ENCODE measurements around the gene MRPL10.

The MRPL10 gene

DNA sequence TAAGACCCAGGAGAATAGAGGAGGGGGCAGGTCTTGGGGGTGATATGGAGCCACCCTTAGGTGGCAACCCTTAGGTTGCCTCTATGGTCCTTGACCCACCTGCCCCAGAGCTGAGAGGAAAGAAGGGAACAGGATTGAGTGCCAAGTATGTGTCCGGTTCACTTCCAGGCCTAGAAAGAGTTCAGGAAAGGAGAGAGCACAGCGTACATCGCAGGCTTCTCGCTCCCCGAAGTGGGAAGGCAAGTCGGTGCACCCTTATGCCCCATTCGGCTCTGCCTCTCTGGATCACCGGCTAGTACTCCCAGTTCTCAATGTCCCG is 19.0 kb upstream of the MRPL10 start:
- Histone ChIP-seq H3K4me2 (ENCODE audit: low read depth, low read length, poor library complexity, severe bottlenecking) (no peak overlapping the region), H4K20me1 (ENCODE audit: insufficient read depth, low read length, poor library complexity, severe bottlenecking) (no peaks in the 10 kb centered on the region), H3F3A (ENCODE audit: low read depth) (no peaks in the 10 kb centered on the region), H3K9me2 (replicated peaks; ENCODE audit: low read depth, low read length) (no peaks in the 10 kb centered on the region), H3K9me3 (ENCODE audit: insufficient read depth, low read depth, low read length) (no peaks in the 10 kb centered on the region), H3K79me2 (ENCODE audit: insufficient read depth, low read length) (no peaks in the 10 kb centered on the region), H2AFZ (ENCODE audit: low read length) (no peak overlapping the region), H3K36me3 (ENCODE audit: insufficient read depth, low read length) (no peaks in the 10 kb centered on the region), H3K9ac (ENCODE audit: low read depth, low read length, poor library complexity, severe bottlenecking) (no peak overlapping the region), H3K4me1 (ENCODE audit: insufficient read depth, low read length, poor library complexity, severe bottlenecking) (no peaks in the 10 kb centered on the region), H3K4me3 (ENCODE audit: low read length, poor library complexity, severe bottlenecking) (no peak overlapping the region), H3K27me3 (ENCODE audit: insufficient read depth, low read length, poor library complexity, severe bottlenecking) (peaks cover 14% of the 10 kb centered on the region)
- TF ChIP-seq, protein P1, sequence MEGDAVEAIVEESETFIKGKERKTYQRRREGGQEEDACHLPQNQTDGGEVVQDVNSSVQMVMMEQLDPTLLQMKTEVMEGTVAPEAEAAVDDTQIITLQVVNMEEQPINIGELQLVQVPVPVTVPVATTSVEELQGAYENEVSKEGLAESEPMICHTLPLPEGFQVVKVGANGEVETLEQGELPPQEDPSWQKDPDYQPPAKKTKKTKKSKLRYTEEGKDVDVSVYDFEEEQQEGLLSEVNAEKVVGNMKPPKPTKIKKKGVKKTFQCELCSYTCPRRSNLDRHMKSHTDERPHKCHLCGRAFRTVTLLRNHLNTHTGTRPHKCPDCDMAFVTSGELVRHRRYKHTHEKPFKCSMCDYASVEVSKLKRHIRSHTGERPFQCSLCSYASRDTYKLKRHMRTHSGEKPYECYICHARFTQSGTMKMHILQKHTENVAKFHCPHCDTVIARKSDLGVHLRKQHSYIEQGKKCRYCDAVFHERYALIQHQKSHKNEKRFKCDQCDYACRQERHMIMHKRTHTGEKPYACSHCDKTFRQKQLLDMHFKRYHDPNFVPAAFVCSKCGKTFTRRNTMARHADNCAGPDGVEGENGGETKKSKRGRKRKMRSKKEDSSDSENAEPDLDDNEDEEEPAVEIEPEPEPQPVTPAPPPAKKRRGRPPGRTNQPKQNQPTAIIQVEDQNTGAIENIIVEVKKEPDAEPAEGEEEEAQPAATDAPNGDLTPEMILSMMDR (conservative IDR thresholded peaks at IDR 0.05; ENCODE audit: low read length), result no peak
- no peak for TF ChIP-seq EZH2phosphoT487 (IDR thresholded peaks at IDR 0.05; ENCODE audit: borderline replicate concordance)

DNA sequence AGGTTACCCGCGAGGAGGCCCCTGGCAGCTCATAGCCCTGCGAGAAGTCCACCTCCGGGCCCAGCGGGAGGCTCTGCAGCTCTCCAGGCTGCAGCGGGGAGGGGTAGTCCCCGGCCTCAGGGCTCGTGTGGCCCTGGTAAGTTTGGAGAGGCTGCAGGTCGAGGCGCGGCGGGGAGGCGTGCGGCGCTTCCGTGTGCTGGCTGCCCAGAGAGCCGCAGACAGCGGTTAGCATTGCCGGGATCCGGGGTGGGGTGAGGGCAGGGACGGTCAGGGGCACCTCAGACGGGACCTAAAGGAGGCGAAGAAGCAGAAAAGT is 16.8 kb upstream of the MRPL10 start:
- Histone ChIP-seq H3F3A (ENCODE audit: low read depth) (no peaks in the 10 kb centered on the region), H3K9me2 (replicated peaks; ENCODE audit: low read depth, low read length) (no peaks in the 10 kb centered on the region), H3K79me2 (ENCODE audit: insufficient read depth, low read length) (no peaks in the 10 kb centered on the region), H3K9me3 (ENCODE audit: insufficient read depth, low read depth, low read length) (no peaks in the 10 kb centered on the region), H3K27me3 (ENCODE audit: insufficient read depth, low read length, poor library complexity, severe bottlenecking) (peaks cover 11% of the 10 kb centered on the region), H4K20me1 (ENCODE audit: insufficient read depth, low read length, poor library complexity, severe bottlenecking) (no peaks in the 10 kb centered on the region), H3K36me3 (ENCODE audit: insufficient read depth, low read length) (no peaks in the 10 kb centered on the region), H2AFZ (ENCODE audit: low read length) (no peak overlapping the region), H3K4me1 (ENCODE audit: insufficient read depth, low read length, poor library complexity, severe bottlenecking) (peaks cover 4% of the 10 kb centered on the region), H3K4me2 (ENCODE audit: low read depth, low read length, poor library complexity, severe bottlenecking) (no peak overlapping the region), H3K9ac (ENCODE audit: low read depth, low read length, poor library complexity, severe bottlenecking) (no peak overlapping the region), H3K4me3 (ENCODE audit: low read length, poor library complexity, severe bottlenecking) (no peak overlapping the region)
- TF ChIP-seq EZH2phosphoT487 (IDR thresholded peaks at IDR 0.05; ENCODE audit: borderline replicate concordance), result no peak
- TF ChIP-seq, protein P1 (conservative IDR thresholded peaks at IDR 0.05; ENCODE audit: low read length), result no peak

DNA sequence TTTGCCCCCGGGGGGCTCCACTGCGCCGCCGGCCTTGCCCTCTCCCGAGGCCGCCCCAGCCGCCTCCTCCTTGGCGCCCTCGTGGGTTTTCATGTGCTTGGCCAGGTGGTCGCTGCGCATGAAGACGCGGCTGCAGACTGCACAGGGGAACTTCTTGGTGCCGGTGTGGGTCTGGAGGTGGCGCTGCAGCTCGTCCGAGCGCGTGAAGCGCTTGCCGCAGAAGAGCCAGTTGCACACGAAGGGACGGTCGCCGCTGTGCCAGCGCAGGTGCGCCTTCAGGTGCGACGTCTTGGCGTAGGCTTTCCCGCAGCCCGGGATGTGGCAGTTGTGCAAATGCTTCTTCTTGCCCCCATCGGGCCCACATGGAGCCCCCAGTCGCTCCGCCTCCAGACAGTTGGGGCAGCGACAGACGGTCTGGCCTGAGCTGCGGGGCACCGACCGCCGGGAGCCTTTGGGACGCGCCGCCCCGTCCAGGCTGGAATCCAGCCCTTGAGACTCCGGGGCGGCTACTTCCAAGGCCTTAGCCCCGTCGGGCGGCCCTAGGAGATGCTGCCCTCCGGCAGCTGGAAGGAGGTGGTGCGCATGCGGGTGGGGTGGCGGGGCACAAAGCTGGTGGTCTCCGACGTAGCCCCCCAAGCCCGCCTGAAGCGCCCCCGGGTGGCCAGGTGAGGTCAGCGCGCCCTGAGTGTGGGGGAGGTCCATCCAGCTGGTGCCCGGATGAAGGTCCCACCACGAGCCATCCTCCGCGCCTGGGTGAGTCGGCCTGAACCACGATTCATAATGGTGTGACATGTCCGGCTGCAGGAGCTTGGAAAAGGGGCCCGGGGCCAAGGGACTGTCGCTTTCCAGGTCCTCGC is 16.2 kb upstream of the MRPL10 start:
- no peaks in the 10 kb centered on the region for H3K79me2 ChIP-seq (ENCODE audit: insufficient read depth, low read length)
- TF ChIP-seq EZH2phosphoT487 (IDR thresholded peaks at IDR 0.05; ENCODE audit: borderline replicate concordance), result no peak
- TF ChIP-seq, protein P1 (conservative IDR thresholded peaks at IDR 0.05; ENCODE audit: low read length), result peak; percentile 29; the same call in 1 of the 2 replicates
- no peaks in the 10 kb centered on the region for H3F3A ChIP-seq (ENCODE audit: low read depth)
- H3K27me3 ChIP-seq (ENCODE audit: insufficient read depth, low read length, poor library complexity, severe bottlenecking), result peaks cover 5% of the 10 kb centered on the region
- H3K4me2 ChIP-seq (ENCODE audit: low read depth, low read length, poor library complexity, severe bottlenecking), result no peak overlapping the region
- H3K9me2 ChIP-seq (replicated peaks; ENCODE audit: low read depth, low read length), result no peaks in the 10 kb centered on the region
- H3K4me3 ChIP-seq (ENCODE audit: low read length, poor library complexity, severe bottlenecking), result no peak overlapping the region
- H2AFZ ChIP-seq (ENCODE audit: low read length), result no peak overlapping the region
- H3K36me3 ChIP-seq (ENCODE audit: insufficient read depth, low read length), result no peaks in the 10 kb centered on the region
- no peaks in the 10 kb centered on the region for H3K9me3 ChIP-seq (ENCODE audit: insufficient read depth, low read depth, low read length)
- no peak overlapping the region for H3K9ac ChIP-seq (ENCODE audit: low read depth, low read length, poor library complexity, severe bottlenecking)
- H4K20me1 ChIP-seq (ENCODE audit: insufficient read depth, low read length, poor library complexity, severe bottlenecking), result no peaks in the 10 kb centered on the region
- peaks cover 4% of the 10 kb centered on the region for H3K4me1 ChIP-seq (ENCODE audit: insufficient read depth, low read length, poor library complexity, severe bottlenecking)

All from Loucy (cell line).